ENCODE measurements around the gene GPR107.

DNA sequence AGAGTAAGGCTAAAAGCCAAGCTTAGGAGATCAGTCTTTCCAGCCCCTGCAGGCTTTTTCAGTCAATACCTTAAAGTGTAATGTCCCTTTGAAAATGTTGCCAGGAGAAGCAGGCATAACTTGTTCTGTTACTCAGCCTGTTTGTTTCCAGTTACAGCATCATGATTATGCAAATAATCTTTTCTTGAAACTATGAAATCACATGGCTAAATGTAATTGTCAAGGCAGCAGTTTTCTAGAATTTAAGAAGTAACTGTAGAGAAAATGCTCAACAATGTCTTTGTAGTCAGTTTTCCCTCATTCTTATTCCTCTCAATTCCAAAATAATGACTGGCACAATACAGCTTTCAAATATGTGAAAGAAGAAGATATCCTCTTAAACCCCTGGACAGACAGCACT is 1.9 kb upstream of the GPR107 start:
- TF ChIP-seq, protein P1, sequence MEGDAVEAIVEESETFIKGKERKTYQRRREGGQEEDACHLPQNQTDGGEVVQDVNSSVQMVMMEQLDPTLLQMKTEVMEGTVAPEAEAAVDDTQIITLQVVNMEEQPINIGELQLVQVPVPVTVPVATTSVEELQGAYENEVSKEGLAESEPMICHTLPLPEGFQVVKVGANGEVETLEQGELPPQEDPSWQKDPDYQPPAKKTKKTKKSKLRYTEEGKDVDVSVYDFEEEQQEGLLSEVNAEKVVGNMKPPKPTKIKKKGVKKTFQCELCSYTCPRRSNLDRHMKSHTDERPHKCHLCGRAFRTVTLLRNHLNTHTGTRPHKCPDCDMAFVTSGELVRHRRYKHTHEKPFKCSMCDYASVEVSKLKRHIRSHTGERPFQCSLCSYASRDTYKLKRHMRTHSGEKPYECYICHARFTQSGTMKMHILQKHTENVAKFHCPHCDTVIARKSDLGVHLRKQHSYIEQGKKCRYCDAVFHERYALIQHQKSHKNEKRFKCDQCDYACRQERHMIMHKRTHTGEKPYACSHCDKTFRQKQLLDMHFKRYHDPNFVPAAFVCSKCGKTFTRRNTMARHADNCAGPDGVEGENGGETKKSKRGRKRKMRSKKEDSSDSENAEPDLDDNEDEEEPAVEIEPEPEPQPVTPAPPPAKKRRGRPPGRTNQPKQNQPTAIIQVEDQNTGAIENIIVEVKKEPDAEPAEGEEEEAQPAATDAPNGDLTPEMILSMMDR (conservative IDR thresholded peaks at IDR 0.05): no peak
- TF ChIP-seq EZH2 (IDR thresholded peaks at IDR 0.05; ENCODE audit: low read depth): no peak

All from PC-9 (cell line).